GM19463 (cell line): ENCODE results near the gene AKNA.

Experiments
- ATAC-seq: cut with Tn5 transposase; IDR thresholded peaks from one replicate; pipeline ENCODE4 v1.9.1; 2021; ENCODE audit warnings: mild to moderate bottlenecking, moderate library complexity; ENCODE audit not compliant: unreplicated experiment

Gene AKNA

DNA sequence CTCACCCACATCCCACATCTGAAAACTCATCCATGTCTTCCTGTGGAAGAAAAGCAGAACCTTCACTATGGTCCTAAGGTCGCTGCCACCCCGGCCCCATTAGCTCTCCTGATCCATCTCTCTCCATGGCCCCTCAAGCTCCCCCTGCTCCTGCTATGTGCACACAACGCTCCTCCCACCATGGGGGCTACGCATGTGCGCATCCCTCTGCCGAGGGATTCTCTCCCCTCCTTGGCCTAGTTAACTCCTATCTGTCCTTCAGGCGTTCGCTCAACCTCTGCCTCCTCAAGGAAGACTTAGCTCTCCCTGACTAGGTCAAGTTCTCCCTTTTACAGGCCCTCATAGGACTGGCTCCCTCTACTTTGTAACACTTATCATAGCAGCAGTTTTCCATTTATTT, 9.8 kb downstream of the AKNA start:
- ATAC-seq = no peak

DNA sequence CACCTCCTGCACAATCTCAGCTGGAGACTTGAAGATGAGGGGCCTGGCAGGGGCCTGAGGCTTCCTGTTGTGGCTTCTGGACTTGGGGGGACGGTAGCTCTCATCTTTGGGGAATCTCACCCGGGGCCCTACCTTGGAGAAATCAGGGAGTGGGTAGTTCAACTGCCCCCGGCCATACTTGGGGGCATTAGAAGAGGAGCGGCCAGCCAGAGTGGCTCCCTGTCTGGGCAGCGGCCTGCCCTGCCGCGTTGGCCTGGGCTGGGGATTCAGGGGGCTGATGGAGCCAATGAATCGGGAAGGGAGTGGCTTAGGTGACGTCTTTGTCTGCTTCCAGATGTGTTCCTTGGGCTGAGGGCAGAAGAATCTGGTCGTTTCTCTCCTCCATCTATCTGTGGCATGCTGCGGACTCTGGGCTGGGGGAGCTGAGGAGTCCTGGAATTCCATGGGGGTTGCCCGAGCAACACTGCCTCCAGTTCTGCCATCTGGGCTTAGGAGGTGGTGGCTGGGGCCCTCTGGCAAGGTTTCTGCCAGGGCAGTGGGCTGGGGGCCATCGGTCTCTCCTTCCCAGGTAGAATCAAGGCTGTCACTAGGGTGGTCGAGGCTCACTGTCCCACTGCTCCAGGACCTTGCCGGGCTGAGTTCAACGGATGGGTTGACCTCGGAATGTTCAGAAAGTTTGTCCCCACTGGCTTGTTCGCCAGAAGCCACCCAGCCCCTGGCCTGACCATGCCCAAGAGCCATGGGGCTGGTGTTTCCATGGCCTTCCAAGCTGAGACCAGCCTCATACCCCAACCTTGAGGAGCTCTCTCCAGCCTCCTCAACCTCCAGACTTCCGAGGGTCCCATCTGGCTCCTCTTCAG, 11.0 kb downstream of the AKNA start:
- ATAC-seq = no peak

DNA sequence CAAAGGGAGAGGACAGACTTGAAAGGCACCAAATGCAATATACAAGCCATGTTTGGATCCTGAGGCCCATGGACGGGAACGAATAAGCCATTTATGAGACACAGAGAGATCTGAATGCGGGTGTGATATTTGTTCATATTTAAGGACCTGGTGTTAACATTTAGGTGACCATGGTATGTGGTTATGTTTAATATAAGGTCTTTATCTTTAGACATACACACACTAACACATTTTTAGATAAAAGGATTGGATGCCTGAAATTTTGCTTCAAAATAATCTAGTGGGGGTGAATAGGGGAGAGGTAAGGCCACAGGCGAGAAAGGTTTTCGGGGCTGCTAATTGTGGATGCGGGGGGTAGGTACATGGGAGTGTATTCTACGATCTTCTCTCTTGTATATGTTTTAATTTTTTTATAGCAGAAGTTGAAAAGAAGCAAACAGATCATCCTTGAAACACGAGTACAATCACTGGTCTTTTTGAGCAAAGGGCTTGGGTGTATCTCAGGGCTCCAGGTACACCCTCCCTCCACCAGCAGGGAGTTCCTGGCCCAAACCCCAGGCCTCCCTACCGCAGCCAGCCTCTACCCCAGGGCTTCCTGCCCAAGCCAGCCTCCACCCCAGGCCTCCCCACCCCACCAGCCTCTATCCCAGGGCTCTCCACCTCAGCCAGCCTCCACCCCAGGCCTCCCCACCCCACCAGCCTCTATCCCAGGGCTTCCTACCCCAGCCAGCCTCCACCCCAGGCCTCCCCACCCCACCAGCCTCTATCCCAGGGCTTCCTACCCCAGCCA, 12.2 kb downstream of the AKNA start:
- no peak for ATAC-seq

DNA sequence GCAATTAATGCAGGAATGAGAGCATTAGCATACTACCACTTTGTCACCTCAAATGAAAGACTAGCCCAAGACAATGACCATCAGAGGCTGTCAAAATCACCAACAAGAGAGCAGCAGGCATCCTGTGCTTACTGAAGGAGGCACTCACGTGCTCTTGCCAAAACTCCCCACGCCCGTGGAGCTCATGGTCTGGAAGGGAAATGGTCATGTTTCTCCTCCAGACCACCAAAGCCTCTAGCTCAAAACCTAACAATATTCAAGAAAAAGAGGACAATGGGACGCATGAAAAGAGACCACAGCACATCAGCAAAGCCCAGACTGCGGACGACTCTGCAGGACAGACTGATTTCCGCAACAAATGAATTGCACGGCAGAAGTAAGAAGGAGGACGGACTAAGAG, 12.8 kb downstream of the AKNA start:
- ATAC-seq = no peak

DNA sequence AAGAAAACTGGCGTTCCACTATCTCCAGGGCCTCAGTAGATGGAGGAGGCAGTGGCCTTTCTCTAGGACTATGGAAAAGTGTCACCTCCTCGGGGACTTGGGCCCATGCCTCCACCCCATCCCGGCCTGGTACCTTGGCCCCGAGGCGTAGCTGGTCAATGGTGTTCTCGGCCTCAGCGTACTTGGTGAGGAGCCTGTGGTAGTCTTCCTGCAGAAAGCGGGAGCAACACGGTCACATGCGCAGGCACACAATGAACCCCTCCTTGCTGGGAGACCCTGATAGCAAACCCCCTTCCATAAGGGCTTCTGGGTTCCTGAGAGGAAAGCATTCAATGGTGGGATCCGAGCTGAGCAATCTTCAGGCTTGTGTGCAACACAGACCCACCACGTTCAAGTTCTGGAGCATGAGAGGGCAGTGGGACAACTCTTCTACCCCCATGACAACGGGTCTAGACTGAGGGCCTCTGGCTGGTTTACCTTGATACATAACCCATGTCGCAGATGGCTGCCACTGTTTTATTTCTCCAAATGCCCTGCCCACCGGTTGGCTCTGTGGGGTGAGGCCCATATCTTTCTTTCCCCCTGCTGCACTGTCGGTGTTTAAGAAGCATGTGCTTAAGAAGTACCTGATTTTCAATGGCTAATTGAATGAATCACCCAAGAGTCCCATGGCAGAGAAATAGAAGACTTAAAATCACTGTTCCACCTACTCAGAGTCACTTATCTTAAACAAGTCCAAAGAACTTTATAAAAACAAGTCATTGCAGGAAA, 13.6 kb downstream of the AKNA start:
- no peak for ATAC-seq

DNA sequence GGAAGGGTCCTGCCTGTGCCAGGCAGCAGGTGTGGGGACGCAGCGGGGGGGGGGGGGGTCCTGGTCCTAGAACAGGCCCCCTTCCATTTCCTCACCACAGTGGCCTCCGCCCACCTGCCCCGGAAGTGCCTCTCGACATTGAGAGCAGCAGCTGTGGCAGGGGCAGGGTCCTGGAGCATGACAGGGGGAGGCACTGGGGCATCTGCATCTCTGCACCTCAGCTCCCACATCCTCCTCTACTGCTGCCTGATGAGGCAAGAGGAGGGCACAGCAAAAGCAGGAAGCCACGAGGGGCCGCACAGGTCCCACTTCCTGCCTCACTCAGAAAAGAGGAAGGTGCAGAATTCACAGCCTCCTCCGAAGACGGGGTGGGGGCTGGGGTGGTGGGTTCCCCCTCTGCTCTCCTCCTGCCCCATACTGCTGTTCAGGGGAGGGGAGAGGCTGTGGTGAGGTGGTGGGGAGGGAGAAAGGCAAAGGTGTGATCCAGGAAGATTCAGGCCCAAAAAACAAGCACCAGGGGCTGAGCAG, 14.8 kb downstream of the AKNA start:
- ATAC-seq = peak; percentile 94

DNA sequence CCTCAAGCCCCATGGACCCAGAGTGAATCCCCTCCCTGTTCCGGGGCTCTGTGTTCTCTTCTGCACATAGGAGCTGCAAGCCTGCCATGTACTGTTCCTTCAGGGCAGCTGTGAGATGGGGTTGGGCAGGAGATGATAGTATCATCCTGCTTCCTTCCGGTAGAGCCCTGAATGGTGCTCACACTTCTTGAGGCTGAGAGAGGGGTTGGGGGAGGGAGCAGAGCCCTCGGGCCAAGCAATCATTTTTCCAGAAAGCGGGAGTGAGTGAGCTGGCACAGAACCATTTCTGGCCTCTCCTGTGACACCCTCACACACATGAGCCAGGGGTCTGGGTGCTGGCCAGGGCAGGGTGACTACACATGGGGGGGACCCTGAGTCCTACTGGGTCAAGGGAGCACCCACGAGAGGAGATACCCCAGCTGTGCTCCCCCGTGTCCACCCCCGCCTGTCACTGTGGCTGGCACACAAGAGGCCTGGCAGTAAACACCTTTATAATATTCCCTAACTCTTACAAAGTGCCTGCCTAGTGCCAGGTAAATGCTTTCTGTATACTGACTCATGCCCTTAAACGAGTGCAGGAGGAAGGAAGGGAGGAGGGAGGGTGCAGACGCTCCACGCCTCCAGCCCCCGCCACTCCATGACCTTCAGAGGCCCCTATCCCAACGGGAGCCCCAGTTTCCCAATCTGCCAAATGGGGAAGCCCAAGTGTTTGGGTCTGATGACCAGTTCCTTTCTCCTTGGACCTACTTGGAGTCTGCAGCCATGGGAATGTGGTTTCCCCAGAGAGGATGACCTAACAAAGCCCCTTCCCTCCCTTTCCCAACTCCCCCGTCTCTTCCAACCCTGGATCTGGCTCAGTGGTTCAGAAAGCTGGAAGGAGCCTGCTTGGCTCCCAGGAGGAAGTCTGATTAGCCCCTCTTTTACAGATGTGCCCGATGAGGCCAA, 15.5 kb downstream of the AKNA start:
- no peak for ATAC-seq

DNA sequence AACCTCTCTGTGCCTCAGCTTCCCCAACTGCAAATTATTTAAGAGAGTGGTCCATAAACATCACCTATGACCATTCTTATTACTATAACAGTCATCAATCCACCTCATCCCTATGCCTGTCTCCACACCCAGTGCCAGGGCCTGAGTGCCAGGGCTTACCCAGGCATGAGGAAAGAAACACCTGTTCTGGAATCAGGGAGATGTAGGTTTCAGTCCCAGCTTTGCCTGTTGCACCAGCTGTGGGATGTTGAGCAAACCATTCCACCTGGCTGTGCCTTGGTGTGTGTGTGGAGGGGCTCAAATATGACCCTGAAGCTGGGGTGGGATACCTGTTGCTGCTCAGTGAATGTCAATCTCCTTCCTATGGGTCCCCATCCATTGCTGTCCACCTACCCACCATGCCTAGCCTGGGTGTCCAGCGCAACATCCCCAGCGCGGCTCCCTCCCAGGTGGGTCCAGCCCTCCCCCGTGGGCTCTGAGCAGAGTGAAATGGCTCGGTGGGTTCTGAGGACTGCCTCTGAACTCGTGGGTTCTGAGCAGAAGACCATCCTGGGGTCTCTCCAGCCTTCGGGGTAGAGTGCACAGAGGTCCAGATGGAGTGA, 16.3 kb downstream of the AKNA start:
- no peak for ATAC-seq

DNA sequence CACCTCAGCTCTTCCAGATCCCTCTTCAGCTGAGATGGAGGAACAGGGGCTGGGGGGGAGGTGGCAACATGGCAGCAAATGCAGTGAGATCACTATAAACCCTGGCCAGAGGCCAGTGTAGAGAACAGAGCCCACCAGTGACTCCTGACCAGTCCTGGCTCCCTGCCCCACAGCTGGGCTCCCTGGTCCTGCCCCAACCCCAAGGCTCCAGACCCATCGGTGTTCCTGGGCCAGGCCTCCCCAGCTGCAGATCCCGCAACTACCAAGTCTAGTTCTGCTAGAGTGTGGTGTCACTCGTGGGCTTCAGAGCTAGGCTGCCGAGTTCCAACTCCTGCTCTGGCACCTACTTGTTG, 16.8 kb downstream of the AKNA start:
- no peak for ATAC-seq

DNA sequence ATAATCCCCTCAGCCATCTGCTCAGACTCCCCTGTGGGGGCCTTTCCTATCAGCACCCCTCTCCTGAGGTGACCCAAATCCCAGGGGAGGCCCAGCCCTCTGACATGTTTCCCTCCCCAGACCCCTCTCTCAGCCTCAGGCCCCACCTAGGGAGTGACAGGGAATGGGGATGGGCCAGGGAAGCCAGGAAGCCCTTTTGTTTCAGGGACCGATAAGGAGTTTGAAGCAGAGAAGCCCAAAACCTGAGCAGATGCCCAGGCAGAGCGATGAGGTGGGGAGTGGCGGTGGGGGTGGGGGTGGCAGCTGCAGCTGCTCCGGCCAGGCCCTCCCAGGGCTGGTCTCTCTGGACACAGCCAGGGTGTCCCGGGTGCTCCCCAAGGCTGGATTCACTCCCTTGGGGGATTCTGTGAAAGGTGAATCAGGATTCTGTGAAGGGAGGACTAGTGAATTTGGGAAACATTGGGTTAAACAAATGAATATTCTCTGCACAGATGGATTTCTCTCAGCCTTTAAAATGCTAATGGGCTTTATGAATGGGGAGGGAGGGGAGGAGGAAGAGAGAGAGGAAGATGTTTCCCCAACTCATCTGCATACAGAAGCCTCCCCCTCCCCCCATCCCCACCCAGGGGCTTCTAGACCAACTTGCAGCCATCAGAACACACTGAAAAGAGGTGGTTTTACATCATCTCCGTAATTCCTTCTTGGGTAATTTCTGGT, 17.4 kb downstream of the AKNA start:
- no peak for ATAC-seq

DNA sequence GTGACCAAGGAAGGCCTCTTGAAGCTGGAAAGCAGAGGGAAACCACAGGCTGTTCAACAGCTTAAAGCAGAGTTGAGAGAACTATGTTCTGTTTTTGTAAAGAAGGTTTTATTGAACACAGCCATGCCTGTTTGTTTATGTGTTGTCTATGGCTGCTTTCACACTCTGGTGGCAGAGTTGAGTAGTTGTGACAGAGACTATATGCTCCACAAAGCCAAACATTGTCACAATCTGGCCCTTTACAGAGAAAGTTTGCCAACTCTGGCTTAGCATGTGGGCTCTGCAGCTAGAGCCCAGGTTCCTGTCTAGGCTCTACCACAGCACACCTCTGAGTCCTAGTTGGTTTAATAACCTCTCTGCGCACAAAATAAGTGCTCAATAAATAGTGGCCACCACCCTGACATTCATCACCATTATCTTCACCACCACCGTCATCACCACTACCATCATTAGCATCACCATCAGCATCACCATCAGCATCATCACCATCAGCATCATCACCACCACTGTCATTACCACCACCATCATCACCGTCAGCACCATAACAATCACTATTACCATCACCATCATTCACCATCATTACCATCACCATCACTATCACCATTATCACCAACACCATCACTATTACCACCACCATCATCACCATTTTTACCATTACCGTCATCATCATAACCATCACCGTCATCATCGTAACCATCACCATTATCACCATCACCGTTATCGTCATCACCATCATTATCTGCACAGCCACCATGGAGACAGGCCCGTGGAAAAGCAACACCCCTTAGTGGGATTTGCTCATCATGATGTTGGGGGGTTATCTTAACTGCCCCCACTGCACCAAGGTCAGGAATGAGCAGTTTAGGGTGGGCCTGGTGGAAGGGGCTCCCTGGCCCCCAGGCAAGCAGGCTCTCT, 18.3 kb downstream of the AKNA start:
- no peak for ATAC-seq

DNA sequence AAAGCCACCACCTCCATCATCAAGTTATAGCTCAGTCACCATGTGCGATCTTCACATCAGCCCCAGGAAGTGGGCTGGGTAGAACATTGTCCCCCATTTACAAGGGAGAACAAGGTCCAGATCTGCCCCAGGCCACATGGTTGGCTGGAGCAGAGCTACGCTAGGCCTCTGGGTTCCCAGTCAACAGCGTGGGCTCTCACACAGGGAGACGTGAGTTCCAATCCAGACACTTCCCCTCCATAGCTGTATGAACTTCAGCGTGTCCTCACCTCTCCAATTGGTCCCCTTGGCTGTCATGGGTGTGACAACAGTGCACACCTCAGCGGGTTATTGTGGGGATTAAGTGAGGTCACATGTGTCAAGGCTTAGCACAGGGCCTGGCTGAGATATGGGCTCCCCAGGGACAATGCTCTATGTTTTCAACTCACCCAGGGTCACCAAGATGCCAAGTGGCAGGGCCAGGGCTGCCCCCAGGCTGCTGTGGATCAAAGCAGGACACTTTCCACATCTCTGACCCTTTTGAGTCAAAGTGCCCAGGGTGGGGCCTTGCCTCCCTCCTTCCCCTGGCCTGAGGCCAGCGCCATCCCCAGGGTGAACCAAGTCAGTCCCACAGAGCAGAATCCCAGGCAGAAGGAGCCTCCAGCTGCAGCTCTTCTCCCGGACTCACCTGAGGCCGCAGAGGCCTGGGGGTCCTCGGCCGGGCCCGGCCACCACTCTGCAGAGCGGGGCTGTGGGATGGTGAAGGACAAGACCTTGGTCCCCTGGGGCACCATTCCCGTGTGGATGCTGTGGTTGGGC, 19.8 kb downstream of the AKNA start:
- ATAC-seq = no peak

DNA sequence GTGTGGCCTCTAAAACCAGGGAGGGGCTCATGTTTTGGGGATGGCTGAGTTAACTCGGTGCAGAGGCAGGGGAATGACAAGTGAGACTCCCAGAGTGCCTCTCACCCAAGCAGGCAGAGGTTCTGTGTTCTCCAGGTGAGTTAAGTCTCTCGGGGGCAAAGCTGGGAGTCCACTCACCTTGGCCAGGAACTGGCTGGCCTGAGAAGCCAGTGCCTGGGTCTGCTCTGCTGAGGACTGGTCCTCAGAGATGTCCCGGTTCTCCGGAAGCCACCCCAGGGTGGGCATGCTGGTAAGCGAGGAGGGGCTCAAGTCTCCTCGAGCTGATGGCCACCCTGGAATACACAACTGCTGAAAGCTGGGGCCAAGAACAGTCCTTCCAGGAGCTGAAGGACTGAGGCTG, 20.4 kb downstream of the AKNA start:
- ATAC-seq = no peak

DNA sequence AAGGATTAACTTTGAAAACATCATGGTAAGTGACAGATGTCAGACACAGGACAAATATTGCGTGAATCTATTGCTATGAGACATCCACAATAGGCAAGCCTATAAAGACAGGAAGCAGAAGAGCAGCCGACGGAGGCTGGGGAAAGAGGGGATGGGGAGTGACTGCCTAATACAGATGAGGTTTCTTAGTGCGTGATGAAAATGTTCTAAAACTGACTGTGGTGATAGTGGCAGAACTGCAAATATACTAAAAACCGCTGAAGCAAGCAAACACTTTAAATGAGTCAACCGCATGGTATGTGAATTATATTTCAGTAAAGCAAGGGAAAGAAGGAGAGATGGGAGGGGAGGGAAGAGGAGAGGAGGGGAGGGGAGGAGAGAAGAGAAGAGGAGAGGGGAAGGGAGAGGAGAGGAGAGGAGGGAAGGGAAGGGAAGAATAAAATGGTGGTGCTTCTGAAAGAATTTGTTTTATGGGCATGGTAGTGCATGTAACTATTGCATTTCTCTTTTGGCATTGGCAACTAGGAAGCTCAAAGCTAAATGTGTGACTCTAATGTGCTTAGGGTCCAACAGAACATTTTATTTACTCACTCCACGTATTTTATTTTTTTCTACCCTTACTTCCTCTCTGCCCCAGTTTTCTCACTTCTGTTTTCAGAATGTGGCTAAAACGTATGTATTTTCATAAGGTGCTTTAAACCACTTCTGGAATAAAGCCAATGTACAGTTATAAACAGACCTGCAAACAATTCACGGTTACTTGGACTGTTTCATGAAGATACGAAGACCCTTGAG, 21.3 kb downstream of the AKNA start:
- peak; percentile 47 for ATAC-seq

DNA sequence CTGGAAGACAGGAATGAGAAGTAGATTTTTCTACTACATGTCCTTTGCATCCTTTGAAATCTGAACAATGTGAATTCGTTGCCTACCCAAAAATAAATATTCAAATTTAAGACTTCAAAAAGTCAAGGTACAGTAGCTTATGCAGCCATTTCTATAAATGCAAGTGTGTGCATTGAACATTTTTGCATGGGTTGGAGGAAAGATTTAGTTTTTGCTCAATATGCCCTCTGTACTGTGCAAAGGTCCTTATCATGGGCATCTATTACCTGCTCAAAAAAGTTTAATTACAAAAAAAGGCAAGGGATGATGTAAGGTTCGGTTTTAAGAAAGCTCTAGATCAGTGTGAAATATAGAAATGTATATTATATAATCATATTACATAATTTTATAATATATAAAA, 22.6 kb downstream of the AKNA start:
- no peak for ATAC-seq
